OCI-LY7 (cell line): ENCODE results near the gene GSE1. TPM values are rescaled to one million over a fixed set of nuclear protein-coding genes. Genes with fewer than 3 reads are reported as not detected.
A peak's percentile ranks its signal among the peaks of the same experiment; 100 is the strongest.

Source experiments
- BruUV-seq: library from RNA; stranded (reverse); fragments of 400-500 nt; replicated peaks from 2 replicates; lab custom pipeline; 2021; lab: Mats Ljungman, UMichigan
- CTCF ChIA-PET: fragments of 300-600 bp; sonication (Branson Sonifier 250); formaldehyde crosslinking; loops from one replicate; lab custom pipeline; 2022; ENCODE audit warnings: antibody characterized with exemption; ENCODE audit not compliant: unreplicated experiment; lab: Charles Lee
- POLR2A ChIA-PET: fragments of 300-600 bp; sonication (Branson Sonifier 250); formaldehyde crosslinking; loops from one replicate; lab custom pipeline; 2022; ENCODE audit warnings: antibody characterized with exemption; lab: Charles Lee
- DNase-seq: peaks from one replicate; pipeline ENCODE4 v3.0.0-alpha.2; 2015; ENCODE audit warnings: low spot score
- H2AFZ ChIP-seq: fragments of 200-600 bp; sonication (generic), shearing (Covaris generic); 2 replicates; pipeline ENCODE4 v1.6.1; 2014; ENCODE audit warnings: mild to moderate bottlenecking, antibody characterized with exemption, low read length, moderate library complexity
- H3K27ac ChIP-seq: fragments of 200-600 bp; sonication (generic); 2 replicates; pipeline ENCODE4 v1.5.1; 2014; ENCODE audit warnings: mixed run types, low read depth, mild to moderate bottlenecking, moderate library complexity, low read length, inconsistent platforms; ENCODE audit not compliant: poor library complexity, severe bottlenecking
- H3K36me3 ChIP-seq: fragments of 200-600 bp; sonication (generic); 2 replicates; pipeline ENCODE4 v1.6.1; 2014; ENCODE audit warnings: mild to moderate bottlenecking, antibody characterized with exemption, low read length, moderate library complexity, mixed read lengths; ENCODE audit not compliant: insufficient read depth
- H3K4me1 ChIP-seq: fragments of 200-600 bp; sonication (generic); 2 replicates; pipeline ENCODE4 v1.5.1; 2014; ENCODE audit warnings: mild to moderate bottlenecking, low read length; ENCODE audit not compliant: insufficient read depth, poor library complexity, severe bottlenecking
- H3K4me2 ChIP-seq: fragments of 200-600 bp; sonication (generic); 2 replicates; pipeline ENCODE4 v1.6.1; 2014; ENCODE audit warnings: mild to moderate bottlenecking, low read length
- H3K4me3 ChIP-seq: fragments of 200-600 bp; sonication (generic); 2 replicates; pipeline ENCODE4 v1.5.1; 2014; ENCODE audit warnings: mild to moderate bottlenecking, low read depth, low read length; ENCODE audit not compliant: poor library complexity, severe bottlenecking
- H3K79me2 ChIP-seq: fragments of 200-600 bp; sonication (generic); 2 replicates; pipeline ENCODE4 v1.6.1; 2016; ENCODE audit warnings: low read depth, mild to moderate bottlenecking, low read length, moderate library complexity, mixed read lengths; ENCODE audit not compliant: insufficient read depth
- H3K9me2 ChIP-seq: fragments of 200-600 bp; sonication (generic); 2 replicates; pipeline ENCODE4 v1.6.1; 2016; ENCODE audit warnings: mild to moderate bottlenecking, low read length, mixed read lengths; ENCODE audit not compliant: insufficient read depth
- H3K9me3 ChIP-seq: fragments of 200-600 bp; sonication (generic); 2 replicates; pipeline ENCODE4 v1.6.1; 2014; ENCODE audit warnings: mild to moderate bottlenecking, mixed run types, low read length, mixed read lengths
- H4K20me1 ChIP-seq: fragments of 200-600 bp; sonication (generic); 2 replicates; pipeline ENCODE4 v1.6.1; 2014; ENCODE audit warnings: mild to moderate bottlenecking, antibody characterized with exemption, low read length, moderate library complexity, mixed read lengths; ENCODE audit not compliant: insufficient read depth
- EZH2phosphoT487 ChIP-seq: fragments of 200-600 bp; sonication (generic); IDR thresholded peaks from 2 replicates; pipeline ENCODE4 v1.6.1; 2018; ENCODE audit warnings: low read depth, borderline replicate concordance, mild to moderate bottlenecking, mixed run types, antibody characterized with exemption, low read length, moderate library complexity, mixed read lengths
- intact Hi-C: fragments of 100-400 bp; cut with micrococcal nuclease; formaldehyde crosslinking; loops from one replicate; pipeline ENCODE4 v1.10.0; 2022; ENCODE audit not compliant: unreplicated experiment
- total RNA-seq, 2 experiments: library from RNA; depleted of rRNA in 1 of 2; stranded (reverse); fragments of >200 nt in 1 of 2; shearing (Covaris generic) in 1 of 2; gene quantifications; 2 replicates each; pipeline ENCODE4 v1.2.3, GENCODE V29; 2014 to 2022
- TF ChIP-seq, protein P1 (sequence below): fragments of 200-600 bp; sonication (generic); conservative IDR thresholded peaks from 2 replicates; pipeline ENCODE4 v1.5.1; 2014; ENCODE audit warnings: mild to moderate bottlenecking, antibody characterized with exemption, low read length, moderate library complexity, mixed read lengths

GSE1 gene
- total RNA-seq, 2 experiments from 2014 or later = 30.9 to 66.6 TPM

- no peaks in the 10 kb centered on the region for H4K20me1 ChIP-seq
- no peaks in the 10 kb centered on the region for H3K9me3 ChIP-seq
- no peak overlapping the region for H2AFZ ChIP-seq
- BruUV-seq = no TSS peak
- no peak overlapping the region for H3K4me2 ChIP-seq
- TF ChIP-seq, protein P1, sequence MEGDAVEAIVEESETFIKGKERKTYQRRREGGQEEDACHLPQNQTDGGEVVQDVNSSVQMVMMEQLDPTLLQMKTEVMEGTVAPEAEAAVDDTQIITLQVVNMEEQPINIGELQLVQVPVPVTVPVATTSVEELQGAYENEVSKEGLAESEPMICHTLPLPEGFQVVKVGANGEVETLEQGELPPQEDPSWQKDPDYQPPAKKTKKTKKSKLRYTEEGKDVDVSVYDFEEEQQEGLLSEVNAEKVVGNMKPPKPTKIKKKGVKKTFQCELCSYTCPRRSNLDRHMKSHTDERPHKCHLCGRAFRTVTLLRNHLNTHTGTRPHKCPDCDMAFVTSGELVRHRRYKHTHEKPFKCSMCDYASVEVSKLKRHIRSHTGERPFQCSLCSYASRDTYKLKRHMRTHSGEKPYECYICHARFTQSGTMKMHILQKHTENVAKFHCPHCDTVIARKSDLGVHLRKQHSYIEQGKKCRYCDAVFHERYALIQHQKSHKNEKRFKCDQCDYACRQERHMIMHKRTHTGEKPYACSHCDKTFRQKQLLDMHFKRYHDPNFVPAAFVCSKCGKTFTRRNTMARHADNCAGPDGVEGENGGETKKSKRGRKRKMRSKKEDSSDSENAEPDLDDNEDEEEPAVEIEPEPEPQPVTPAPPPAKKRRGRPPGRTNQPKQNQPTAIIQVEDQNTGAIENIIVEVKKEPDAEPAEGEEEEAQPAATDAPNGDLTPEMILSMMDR = peak; percentile 93
- TF ChIP-seq EZH2phosphoT487 = no peak
- peak; percentile 61 for DNase-seq
- CTCF ChIA-PET = interaction anchor here (0.6 to 1.9 kb wide), 6 partner anchors 14 to 60 kb away, joined by 3 to 7 read pairs (median 3); no protein-coding TSS in a partner anchor
- no peak overlapping the region for H3K27ac ChIP-seq
- peaks cover 8% of the 10 kb centered on the region for H3K4me1 ChIP-seq
- intact Hi-C loops = loop anchor here (1.0 to 5.0 kb wide), 4 partner anchors 31 to 59 kb away; no protein-coding TSS in a partner anchor
- no peaks in the 10 kb centered on the region for H3K79me2 ChIP-seq
- no peak overlapping the region for H3K4me3 ChIP-seq
- H3K36me3 ChIP-seq = no peaks in the 10 kb centered on the region
- no peaks in the 10 kb centered on the region for H3K9me2 ChIP-seq
- POLR2A ChIA-PET = interaction anchor here (0.6 to 1.0 kb wide), 2 partner anchors 40 to 82 kb away, joined by 3 to 4 read pairs; no protein-coding TSS in a partner anchor
These were observed 105.6 kb downstream of the GSE1 start for GRCh38 chr16:85718682-85719081.

DNA sequence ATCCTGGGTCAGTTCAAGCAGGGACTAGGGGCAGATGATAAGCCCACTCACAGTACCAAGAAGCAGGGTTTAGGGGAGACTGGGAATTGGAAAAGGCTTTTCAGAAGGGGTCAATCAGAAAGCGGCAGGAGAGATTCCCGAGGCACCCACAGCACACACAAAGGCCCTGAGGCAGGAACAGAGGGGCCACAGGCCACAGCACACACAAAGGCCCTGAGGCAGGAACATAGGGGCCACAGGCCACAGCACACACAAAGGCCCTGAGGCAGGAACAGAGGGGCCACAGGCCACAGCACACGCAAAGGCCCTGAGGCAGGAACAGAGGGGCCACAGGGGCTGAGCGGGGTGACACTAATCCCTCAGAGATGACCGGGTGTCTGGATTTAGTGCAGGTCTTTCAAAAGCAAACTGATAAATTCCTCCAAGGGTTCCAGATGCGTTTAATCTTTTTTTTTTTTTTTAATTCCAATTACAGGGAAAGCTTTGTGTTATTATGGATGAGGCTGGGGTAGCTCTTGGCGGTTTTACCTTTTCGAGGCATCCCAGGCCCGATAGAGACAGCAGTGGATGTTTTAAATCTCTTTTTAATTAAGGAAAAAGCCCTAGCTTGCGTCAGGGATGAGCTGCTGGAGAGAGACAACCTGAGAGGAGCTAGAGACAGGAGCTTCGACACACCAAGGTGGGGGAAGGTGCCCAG is 106.6 kb downstream of the GSE1 start:
- Histone ChIP-seq H3K36me3 (no peaks in the 10 kb centered on the region), H3K4me2 (no peak overlapping the region), H4K20me1 (no peaks in the 10 kb centered on the region), H2AFZ (no peak overlapping the region), H3K27ac (no peak overlapping the region), H3K4me1 (peaks cover 8% of the 10 kb centered on the region), H3K4me3 (no peak overlapping the region), H3K9me3 (no peaks in the 10 kb centered on the region), H3K79me2 (no peaks in the 10 kb centered on the region), H3K9me2 (no peaks in the 10 kb centered on the region)
- POLR2A ChIA-PET = interaction anchor here (0.6 kb wide), 1 partner anchor 1663 kb away, joined by 3 read pairs; no protein-coding TSS in a partner anchor
- no peak for DNase-seq
- BruUV-seq = no TSS peak
- no peak for TF ChIP-seq EZH2phosphoT487
- TF ChIP-seq, protein P1 = no peak
- intact Hi-C loops = loop anchor here (5.0 kb wide), 1 partner anchor 42 kb away; no protein-coding TSS in a partner anchor
- CTCF ChIA-PET = interaction anchor here (1.0 to 1.9 kb wide), 3 partner anchors 34 to 61 kb away, joined by 3 to 7 read pairs (median 3); no protein-coding TSS in a partner anchor

DNA sequence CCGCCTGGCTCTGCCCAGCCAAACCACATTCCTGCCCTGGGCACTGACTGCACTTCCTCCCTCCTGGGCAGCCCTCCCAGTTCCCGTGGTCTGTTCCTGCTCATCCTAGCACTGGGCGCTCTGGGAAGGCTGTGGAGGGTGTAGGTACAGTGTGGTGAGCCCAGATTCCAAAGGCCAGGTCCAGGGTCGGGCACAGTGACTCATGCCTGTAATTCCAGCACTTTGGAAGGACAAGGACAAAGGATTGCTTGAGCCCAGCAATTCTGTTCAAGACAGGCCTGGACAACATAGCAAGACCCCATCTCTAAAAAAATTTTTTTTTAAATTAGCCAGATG is 107.1 kb downstream of the GSE1 start:
- BruUV-seq = no TSS peak
- Histone ChIP-seq H2AFZ (no peak overlapping the region), H3K36me3 (no peaks in the 10 kb centered on the region), H3K4me2 (no peak overlapping the region), H3K4me3 (no peak overlapping the region), H3K9me3 (no peaks in the 10 kb centered on the region), H3K79me2 (no peaks in the 10 kb centered on the region), H3K9me2 (no peaks in the 10 kb centered on the region), H3K4me1 (peaks cover 8% of the 10 kb centered on the region), H4K20me1 (no peaks in the 10 kb centered on the region), H3K27ac (no peak overlapping the region)
- CTCF ChIA-PET = no interaction called here
- POLR2A ChIA-PET = interaction anchor here (0.6 kb wide), 1 partner anchor 1662 kb away, joined by 3 read pairs; no protein-coding TSS in a partner anchor
- intact Hi-C loops = no loop called here
- TF ChIP-seq, protein P1 = no peak
- no peak for TF ChIP-seq EZH2phosphoT487
- DNase-seq = no peak
